ENCODE data around the gene FAM83E. TPM values are rescaled to one million over a fixed set of nuclear protein-coding genes. Genes with fewer than 3 reads are reported as not detected.
"Not testable (repeated sequence)": the region's sequence is repeated elsewhere in the genome, so short reads cannot be mapped to it uniquely, and the experiment has no call there.

The FAM83E gene
- total RNA-seq, 1 donor from 2014 or later, result not detected

DNA sequence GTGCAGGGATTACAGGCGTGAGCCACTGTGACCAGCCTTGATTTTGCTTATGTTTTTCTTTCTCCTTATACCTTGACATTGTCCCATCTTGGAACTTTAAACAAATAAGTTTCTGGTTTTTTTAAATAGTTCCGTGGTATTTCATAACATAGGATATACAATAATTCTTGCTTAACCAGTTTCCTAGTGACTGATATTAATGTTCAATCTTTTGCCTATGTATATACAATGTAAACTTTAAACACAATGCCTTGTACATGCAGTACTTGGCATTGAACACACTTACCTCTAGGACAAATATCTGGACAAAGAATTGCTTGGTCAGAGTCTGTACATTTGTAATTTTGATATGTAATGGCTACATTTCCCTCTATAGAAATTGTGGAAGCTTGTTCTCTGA is 32.7 kb downstream of the FAM83E start:
- peaks cover 0 to 3% of the 10 kb centered on the region in 2 donors for H3K4me1 ChIP-seq
- intact Hi-C loops (cut with DNase I), result loop anchor here (5.0 kb wide), 2 partner anchors 75 to 135 kb away; partner anchors contain the start of gene GRWD1
- H3K27me3 ChIP-seq, result no peaks in the 10 kb centered on the region
- TF ChIP-seq, protein P1, sequence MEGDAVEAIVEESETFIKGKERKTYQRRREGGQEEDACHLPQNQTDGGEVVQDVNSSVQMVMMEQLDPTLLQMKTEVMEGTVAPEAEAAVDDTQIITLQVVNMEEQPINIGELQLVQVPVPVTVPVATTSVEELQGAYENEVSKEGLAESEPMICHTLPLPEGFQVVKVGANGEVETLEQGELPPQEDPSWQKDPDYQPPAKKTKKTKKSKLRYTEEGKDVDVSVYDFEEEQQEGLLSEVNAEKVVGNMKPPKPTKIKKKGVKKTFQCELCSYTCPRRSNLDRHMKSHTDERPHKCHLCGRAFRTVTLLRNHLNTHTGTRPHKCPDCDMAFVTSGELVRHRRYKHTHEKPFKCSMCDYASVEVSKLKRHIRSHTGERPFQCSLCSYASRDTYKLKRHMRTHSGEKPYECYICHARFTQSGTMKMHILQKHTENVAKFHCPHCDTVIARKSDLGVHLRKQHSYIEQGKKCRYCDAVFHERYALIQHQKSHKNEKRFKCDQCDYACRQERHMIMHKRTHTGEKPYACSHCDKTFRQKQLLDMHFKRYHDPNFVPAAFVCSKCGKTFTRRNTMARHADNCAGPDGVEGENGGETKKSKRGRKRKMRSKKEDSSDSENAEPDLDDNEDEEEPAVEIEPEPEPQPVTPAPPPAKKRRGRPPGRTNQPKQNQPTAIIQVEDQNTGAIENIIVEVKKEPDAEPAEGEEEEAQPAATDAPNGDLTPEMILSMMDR (IDR thresholded peaks at IDR 0.05), result no peak
- no peaks in the 10 kb centered on the region for H3K9me3 ChIP-seq
- no peak for DNase-seq (ENCODE audit: low spot score in 2 of 2)
- no peaks in the 10 kb centered on the region for H3K36me3 ChIP-seq
- no peak overlapping the region for H3K4me3 ChIP-seq
- no peak overlapping the region for H3K27ac ChIP-seq

GRCh38 chr19:48578891-48579290 is 36.0 kb downstream of the FAM83E start:
- Histone ChIP-seq H3K27me3 (no peaks in the 10 kb centered on the region), H3K4me3 (no peak overlapping the region), H3K27ac (no peak overlapping the region), H3K36me3 (no peaks in the 10 kb centered on the region), H3K4me1 (peaks cover 0 to 1% of the 10 kb centered on the region in 2 donors), H3K9me3 (no peaks in the 10 kb centered on the region)
- TF ChIP-seq, protein P1 (IDR thresholded peaks at IDR 0.05), result no peak
- DNase-seq (ENCODE audit: low spot score in 2 of 2), result no peak
- intact Hi-C loops (cut with DNase I), result no loop called here

GRCh38 chr19:48577908-48578307 is 37.0 kb downstream of the FAM83E start:
- intact Hi-C loops (cut with DNase I); H3K27ac ChIP-seq; H3K4me3 ChIP-seq; H3K27me3 ChIP-seq; H3K4me1 ChIP-seq; H3K9me3 ChIP-seq; H3K36me3 ChIP-seq; DNase-seq (ENCODE audit: low spot score in 2 of 2): not testable (repeated sequence)

DNA sequence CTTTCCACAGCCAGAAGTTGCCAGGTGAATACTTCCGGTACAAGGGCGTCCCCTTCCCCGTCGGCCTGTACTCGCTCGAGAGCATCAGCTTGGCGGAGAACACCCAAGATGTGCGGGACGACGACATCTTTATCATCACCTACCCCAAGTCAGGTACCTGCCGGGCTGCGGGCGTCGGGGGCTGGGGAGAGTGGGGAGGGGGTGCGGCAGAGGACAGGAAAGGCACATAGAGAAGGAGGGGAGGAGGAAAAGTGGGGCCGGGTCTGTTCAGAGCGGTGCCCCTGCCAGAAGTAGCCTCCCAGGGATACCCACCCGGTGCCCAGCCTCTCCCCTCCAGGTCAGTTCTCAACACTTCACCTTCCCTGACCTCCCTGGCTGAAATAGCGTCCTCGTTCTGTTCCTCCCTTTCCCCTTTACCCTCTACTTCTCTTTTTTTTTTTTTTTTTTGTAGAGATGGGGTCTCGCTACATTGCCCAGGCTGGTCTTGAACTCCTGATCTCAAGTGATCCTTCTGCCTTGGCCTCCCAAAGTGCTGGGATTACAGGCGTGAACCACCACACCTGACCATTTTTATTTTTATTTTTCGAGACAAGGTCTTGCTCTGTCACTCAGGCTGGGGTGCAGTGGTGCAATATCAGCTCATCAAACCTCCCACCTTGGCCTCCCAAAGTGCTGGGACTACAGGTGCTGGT is 38.8 kb downstream of the FAM83E start:
- Histone ChIP-seq H3K27ac (no peak overlapping the region), H3K9me3 (no peaks in the 10 kb centered on the region), H3K27me3 (no peaks in the 10 kb centered on the region), H3K36me3 (no peaks in the 10 kb centered on the region), H3K4me1 (no peaks in the 10 kb centered on the region), H3K4me3 (no peak overlapping the region)
- TF ChIP-seq, protein P1 (IDR thresholded peaks at IDR 0.05), result no peak
- intact Hi-C loops (cut with DNase I), result no loop called here
- no peak for DNase-seq (ENCODE audit: low spot score in 2 of 2)

GRCh38 chr19:48573163-48573505 is 41.7 kb downstream of the FAM83E start:
- H3K27me3 ChIP-seq, result no peaks in the 10 kb centered on the region
- DNase-seq (ENCODE audit: low spot score in 2 of 2), result no peak
- no peak overlapping the region for H3K27ac ChIP-seq
- H3K4me3 ChIP-seq, result no peak overlapping the region
- no peaks in the 10 kb centered on the region for H3K4me1 ChIP-seq
- no peaks in the 10 kb centered on the region for H3K36me3 ChIP-seq
- TF ChIP-seq, protein P1 (IDR thresholded peaks at IDR 0.05), result no peak
- H3K9me3 ChIP-seq, result no peaks in the 10 kb centered on the region
- intact Hi-C loops (cut with DNase I), result no loop called here

DNA sequence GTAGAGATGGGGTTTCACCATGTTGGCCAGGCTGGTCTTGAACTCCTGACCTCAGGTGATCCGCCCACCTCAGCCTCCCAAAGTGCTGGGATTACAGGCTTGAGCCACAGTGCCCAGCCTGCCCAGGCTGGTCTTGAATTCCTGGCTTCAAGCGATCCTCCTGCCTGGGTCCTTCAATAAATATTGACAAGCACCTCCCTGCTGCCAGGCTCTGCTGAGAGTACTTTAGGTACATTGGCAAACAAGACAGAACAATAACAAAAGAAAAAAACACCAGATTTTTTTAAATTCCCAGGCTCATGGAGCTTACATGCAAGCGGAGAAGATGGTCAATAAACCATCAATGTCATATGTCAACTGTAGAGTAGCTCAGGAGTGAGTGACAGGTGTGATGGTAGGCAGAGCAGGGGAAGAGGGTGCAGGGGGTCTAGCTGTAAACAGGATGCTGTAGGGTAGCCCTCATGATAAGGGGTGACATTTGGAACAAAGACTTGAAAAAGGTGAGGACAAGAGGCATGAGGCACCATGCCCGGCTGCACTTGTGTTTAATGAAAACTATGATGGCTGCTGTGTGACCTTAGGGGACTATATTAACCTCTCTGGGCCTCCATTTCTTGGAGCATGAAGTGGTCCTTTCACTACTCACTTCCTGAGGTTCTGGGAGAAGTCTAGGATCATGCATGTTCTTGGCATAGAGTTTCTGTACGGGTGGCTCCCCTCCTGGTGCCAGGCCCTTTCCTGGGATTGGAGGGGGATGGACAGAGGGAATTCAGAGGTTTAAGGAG is 43.3 kb downstream of the FAM83E start:
- no peaks in the 10 kb centered on the region for H3K27me3 ChIP-seq
- H3K9me3 ChIP-seq, result no peaks in the 10 kb centered on the region
- no peak for DNase-seq (ENCODE audit: low spot score in 2 of 2)
- H3K4me3 ChIP-seq, result no peak overlapping the region
- no peaks in the 10 kb centered on the region for H3K36me3 ChIP-seq
- H3K4me1 ChIP-seq, result peaks cover 3 to 4% of the 10 kb centered on the region in 2 donors
- TF ChIP-seq, protein P1 (IDR thresholded peaks at IDR 0.05), result no peak
- intact Hi-C loops (cut with DNase I), result no loop called here
- H3K27ac ChIP-seq, result no peak overlapping the region

Measured in ascending aorta (tissue), 2 donors.